GM19025 (cell line): ENCODE results near the gene RELL1.

Experiments
- ATAC-seq: cut with Tn5 transposase; IDR thresholded peaks from one replicate; pipeline ENCODE4 v1.9.1; 2021; ENCODE audit warnings: mild to moderate bottlenecking, low read depth, moderate library complexity; ENCODE audit not compliant: unreplicated experiment

Gene RELL1

GRCh38 chr4:37641886-37642849 lies 44.0 kb downstream of the RELL1 start:
- no peak for ATAC-seq

- no peak for ATAC-seq
Measured at GRCh38 chr4:37641352-37641751, 44.8 kb downstream of the RELL1 start.

- no peak for ATAC-seq
Measured at GRCh38 chr4:37639551-37640285, 46.5 kb downstream of the RELL1 start.

GRCh38 chr4:37635155-37635554 lies 51.0 kb downstream of the RELL1 start:
- no peak for ATAC-seq

GRCh38 chr4:37634180-37634579 lies 52.0 kb downstream of the RELL1 start:
- no peak for ATAC-seq

GRCh38 chr4:37632836-37633235 lies 53.3 kb downstream of the RELL1 start:
- ATAC-seq = no peak

GRCh38 chr4:37631551-37631950 lies 54.6 kb downstream of the RELL1 start:
- ATAC-seq = no peak

GRCh38 chr4:37629713-37630112 lies 56.5 kb downstream of the RELL1 start:
- ATAC-seq = no peak

GRCh38 chr4:37628977-37629609 lies 57.1 kb downstream of the RELL1 start:
- no peak for ATAC-seq

- ATAC-seq = no peak
Measured at GRCh38 chr4:37627263-37627662, 58.9 kb downstream of the RELL1 start.

GRCh38 chr4:37625499-37625898 lies 60.7 kb downstream of the RELL1 start:
- ATAC-seq = no peak

- no peak for ATAC-seq
Measured at GRCh38 chr4:37623940-37624339, 62.2 kb downstream of the RELL1 start.

- ATAC-seq = no peak
Measured at GRCh38 chr4:37623125-37623524, 63.1 kb downstream of the RELL1 start.

- no peak for ATAC-seq
Measured at GRCh38 chr4:37620176-37620575, 66.0 kb downstream of the RELL1 start.

- ATAC-seq = no peak
Measured at GRCh38 chr4:37615720-37616063, 70.5 kb downstream of the RELL1 start.

GRCh38 chr4:37615059-37615719 lies 71.0 kb downstream of the RELL1 start:
- ATAC-seq = no peak

- ATAC-seq = no peak
Measured at GRCh38 chr4:37612811-37613210, 73.4 kb downstream of the RELL1 start.

- no peak for ATAC-seq
Measured at GRCh38 chr4:37609626-37610025, 76.5 kb downstream of the RELL1 start.

- no peak for ATAC-seq
Measured at GRCh38 chr4:37607018-37607417, 79.2 kb downstream of the RELL1 start.

- ATAC-seq = no peak
Measured at GRCh38 chr4:37605843-37606565, 80.2 kb downstream of the RELL1 start.
